Measurements from ENCODE around the gene OR8G1. TPM values are rescaled to one million over a fixed set of nuclear protein-coding genes. Genes with fewer than 3 reads are reported as not detected.

OR8G1 gene
- total and polyA plus RNA-seq, 10 of the 15 experiments (the other 5 are each of a cell fraction or from before 2014, with no cell fraction given), result not detected

- in situ Hi-C loops (cut with MboI), result no loop called here
- TF ChIP-seq BMI1 (IDR thresholded peaks at IDR 0.05; ENCODE audit: borderline replicate concordance) (no peak), IKZF1 (conservative IDR thresholded peaks at IDR 0.05) (no peak), HDAC6 (IDR thresholded peaks at IDR 0.05; ENCODE audit: unreplicated experiment) (no peak), CHD2 (IDR thresholded peaks at IDR 0.05; ENCODE audit: borderline replicate concordance, low read depth, low read length) (no peak), MTA3 (IDR thresholded peaks at IDR 0.05; ENCODE audit: borderline replicate concordance, low read length) (no peak), GATAD2B (conservative IDR thresholded peaks at IDR 0.05; ENCODE audit: low read depth) (no peak), MTA2 (IDR thresholded peaks at IDR 0.05; ENCODE audit: low read depth) (no peak), SRF (IDR thresholded peaks at IDR 0.05; ENCODE audit: low read depth in 2 of 2, low read length in 2 of 2) (no peak), IKZF2 (IDR thresholded peaks at IDR 0.05) (no peak), SUPT20H (IDR thresholded peaks at IDR 0.05; ENCODE audit: borderline replicate concordance, control insufficient read depth, low read depth, low read length) (no peak), RBBP5 (conservative IDR thresholded peaks at IDR 0.05) (no peak), FOXK2 (IDR thresholded peaks at IDR 0.05) (no peak)
- TF ChIP-seq, protein P1, sequence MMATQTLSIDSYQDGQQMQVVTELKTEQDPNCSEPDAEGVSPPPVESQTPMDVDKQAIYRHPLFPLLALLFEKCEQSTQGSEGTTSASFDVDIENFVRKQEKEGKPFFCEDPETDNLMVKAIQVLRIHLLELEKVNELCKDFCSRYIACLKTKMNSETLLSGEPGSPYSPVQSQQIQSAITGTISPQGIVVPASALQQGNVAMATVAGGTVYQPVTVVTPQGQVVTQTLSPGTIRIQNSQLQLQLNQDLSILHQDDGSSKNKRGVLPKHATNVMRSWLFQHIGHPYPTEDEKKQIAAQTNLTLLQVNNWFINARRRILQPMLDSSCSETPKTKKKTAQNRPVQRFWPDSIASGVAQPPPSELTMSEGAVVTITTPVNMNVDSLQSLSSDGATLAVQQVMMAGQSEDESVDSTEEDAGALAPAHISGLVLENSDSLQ (IDR thresholded peaks at IDR 0.05), result no peak
- TF ChIP-seq, protein P2, sequence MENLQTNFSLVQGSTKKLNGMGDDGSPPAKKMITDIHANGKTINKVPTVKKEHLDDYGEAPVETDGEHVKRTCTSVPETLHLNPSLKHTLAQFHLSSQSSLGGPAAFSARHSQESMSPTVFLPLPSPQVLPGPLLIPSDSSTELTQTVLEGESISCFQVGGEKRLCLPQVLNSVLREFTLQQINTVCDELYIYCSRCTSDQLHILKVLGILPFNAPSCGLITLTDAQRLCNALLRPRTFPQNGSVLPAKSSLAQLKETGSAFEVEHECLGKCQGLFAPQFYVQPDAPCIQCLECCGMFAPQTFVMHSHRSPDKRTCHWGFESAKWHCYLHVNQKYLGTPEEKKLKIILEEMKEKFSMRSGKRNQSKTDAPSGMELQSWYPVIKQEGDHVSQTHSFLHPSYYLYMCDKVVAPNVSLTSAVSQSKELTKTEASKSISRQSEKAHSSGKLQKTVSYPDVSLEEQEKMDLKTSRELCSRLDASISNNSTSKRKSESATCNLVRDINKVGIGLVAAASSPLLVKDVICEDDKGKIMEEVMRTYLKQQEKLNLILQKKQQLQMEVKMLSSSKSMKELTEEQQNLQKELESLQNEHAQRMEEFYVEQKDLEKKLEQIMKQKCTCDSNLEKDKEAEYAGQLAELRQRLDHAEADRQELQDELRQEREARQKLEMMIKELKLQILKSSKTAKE (IDR thresholded peaks at IDR 0.05; ENCODE audit: low read depth, poor library complexity, severe bottlenecking), result no peak
- TF ChIP-seq, protein P3, sequence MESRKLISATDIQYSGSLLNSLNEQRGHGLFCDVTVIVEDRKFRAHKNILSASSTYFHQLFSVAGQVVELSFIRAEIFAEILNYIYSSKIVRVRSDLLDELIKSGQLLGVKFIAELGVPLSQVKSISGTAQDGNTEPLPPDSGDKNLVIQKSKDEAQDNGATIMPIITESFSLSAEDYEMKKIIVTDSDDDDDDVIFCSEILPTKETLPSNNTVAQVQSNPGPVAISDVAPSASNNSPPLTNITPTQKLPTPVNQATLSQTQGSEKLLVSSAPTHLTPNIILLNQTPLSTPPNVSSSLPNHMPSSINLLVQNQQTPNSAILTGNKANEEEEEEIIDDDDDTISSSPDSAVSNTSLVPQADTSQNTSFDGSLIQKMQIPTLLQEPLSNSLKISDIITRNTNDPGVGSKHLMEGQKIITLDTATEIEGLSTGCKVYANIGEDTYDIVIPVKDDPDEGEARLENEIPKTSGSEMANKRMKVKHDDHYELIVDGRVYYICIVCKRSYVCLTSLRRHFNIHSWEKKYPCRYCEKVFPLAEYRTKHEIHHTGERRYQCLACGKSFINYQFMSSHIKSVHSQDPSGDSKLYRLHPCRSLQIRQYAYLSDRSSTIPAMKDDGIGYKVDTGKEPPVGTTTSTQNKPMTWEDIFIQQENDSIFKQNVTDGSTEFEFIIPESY (IDR thresholded peaks at IDR 0.05), result no peak
- Histone ChIP-seq H3K36me3 (ENCODE audit: control insufficient read depth in 2 of 2, insufficient read depth in 2 of 2, low read length in 1 of 2) (no peaks in the 10 kb centered on the region), H3K9ac (ENCODE audit: control insufficient read depth, insufficient read depth, low read length) (no peak overlapping the region), H3K27ac (ENCODE audit: control insufficient read depth, insufficient read depth) (no peak overlapping the region), H3K9me3 (replicated peaks; ENCODE audit: control insufficient read depth, insufficient read depth, low read length) (no peaks in the 10 kb centered on the region), H3K4me1 (ENCODE audit: control insufficient read depth, insufficient read depth, low read length) (no peaks in the 10 kb centered on the region), H3K79me2 (ENCODE audit: control insufficient read depth, insufficient read depth, low read length) (no peaks in the 10 kb centered on the region), H2AFZ (ENCODE audit: control insufficient read depth, low read depth, low read length) (no peak overlapping the region), H3K4me2 (ENCODE audit: control insufficient read depth, insufficient read depth) (no peak overlapping the region), H3K4me3 (no peak overlapping the region), H3K27me3 (replicated peaks in 1 of 2; ENCODE audit: control insufficient read depth in 2 of 2, insufficient read depth in 2 of 2, low read length in 1 of 2) (no peaks in the 10 kb centered on the region), H4K20me1 (ENCODE audit: control insufficient read depth, insufficient read depth) (no peaks in the 10 kb centered on the region)
- intact Hi-C loops (cut with micrococcal nuclease; ENCODE audit: unreplicated experiment), result no loop called here
- FAIRE-seq (no peak), DNase-seq (ENCODE audit: low read depth, low spot score) (no peak), ATAC-seq (no peak)
- 10% methylated on average over 3 of the region's 3 CpGs for WGBS (ENCODE audit: insufficient coverage, insufficient replicate concordance, low lambda C conversion rate, missing lambda C conversion rate)
- CTCF ChIA-PET, result no interaction called here
- SMC1A ChIA-PET (ENCODE audit: uncharacterized antibody, unreplicated experiment), result no interaction called here
- RAD21 ChIA-PET (ENCODE audit: unreplicated experiment), result no interaction called here
- BruUV-seq (replicated peaks), result no TSS peak
- POLR2A ChIA-PET, result no interaction called here
Observed at GRCh38 chr11:124277207-124277606, 36.3 kb downstream of the OR8G1 start.
